Astrocyte of the spinal cord (primary cell): ENCODE data around the gene TDRD1.
A peak's percentile ranks its signal among the peaks of the same experiment; 100 is the strongest.

ENCODE experiments used
- DNase-seq: peaks from one replicate; pipeline ENCODE4 v3.0.0; 2011; ENCODE audit warnings: low read depth, low spot score
- H3K4me3 ChIP-seq: 2 replicates; pipeline ENCODE4 v1.5.1; 2011; ENCODE audit warnings: low read depth, mild to moderate bottlenecking, low read length, moderate library complexity
- CTCF ChIP-seq: IDR thresholded peaks from 2 replicates; pipeline ENCODE4 v1.5.1; 2012; ENCODE audit warnings: low read depth, mild to moderate bottlenecking, low read length, inconsistent platforms
- in situ Hi-C: cut with HindIII; loops from 2 replicates; pipeline ENCODE4 v1.10.0; 2017; ENCODE audit warnings: low sequenced_read_pairs

The TDRD1 gene

GRCh38 chr10:114166494-114166893 is 12.7 kb upstream of the TDRD1 start:
- no peak overlapping the region for H3K4me3 ChIP-seq
- TF ChIP-seq CTCF, result no peak
- in situ Hi-C loops, result no loop called here
- no peak for DNase-seq

- DNase-seq, result no peak
- in situ Hi-C loops, result no loop called here
- TF ChIP-seq CTCF, result no peak
- H3K4me3 ChIP-seq, result no peak overlapping the region
Observed at GRCh38 chr10:114167985-114168384, 11.2 kb upstream of the TDRD1 start.

GRCh38 chr10:114168450-114169009 is 10.6 kb upstream of the TDRD1 start:
- no peak overlapping the region for H3K4me3 ChIP-seq
- in situ Hi-C loops, result no loop called here
- no peak for DNase-seq
- TF ChIP-seq CTCF, result no peak

- H3K4me3 ChIP-seq, result no peak overlapping the region
- peak; percentile 15 for DNase-seq
- in situ Hi-C loops, result no loop called here
- no peak for TF ChIP-seq CTCF
Observed at GRCh38 chr10:114172216-114172615, 6.9 kb upstream of the TDRD1 start.

- in situ Hi-C loops, result no loop called here
- peak; percentile 15 for DNase-seq
- no peak for TF ChIP-seq CTCF
- H3K4me3 ChIP-seq, result peak overlapping the region; percentile 97
Observed at GRCh38 chr10:114172776-114173602, 6.2 kb upstream of the TDRD1 start.

GRCh38 chr10:114173603-114173920 is 5.6 kb upstream of the TDRD1 start:
- no peak for TF ChIP-seq CTCF
- peak overlapping the region; percentile 97 for H3K4me3 ChIP-seq
- DNase-seq, result no peak
- in situ Hi-C loops, result no loop called here
